IPS-15b (cell line): ENCODE measurements around the gene ADCY10.
A peak's percentile ranks its signal among the peaks of the same experiment; 100 is the strongest.
"Not testable (repeated sequence)": the region's sequence is repeated elsewhere in the genome, so short reads cannot be mapped to it uniquely, and the experiment has no call there.

Experiments used
- H3K27me3 ChIP-seq: one replicate; pipeline ENCODE4 v1.6.1; 2013; ENCODE audit warnings: low read length; ENCODE audit not compliant: control insufficient read depth, insufficient read depth
- H3K36me3 ChIP-seq: one replicate; pipeline ENCODE4 v1.6.1; 2013; ENCODE audit warnings: low read length; ENCODE audit not compliant: control insufficient read depth, insufficient read depth
- H3K4me1 ChIP-seq: one replicate; pipeline ENCODE4 v1.6.1; 2013; ENCODE audit warnings: mild to moderate bottlenecking, low read length; ENCODE audit not compliant: control insufficient read depth, insufficient read depth
- H3K4me3 ChIP-seq: one replicate; pipeline ENCODE4 v1.5.1; 2013; ENCODE audit warnings: low read depth, low read length
- H3K9ac ChIP-seq: one replicate; pipeline ENCODE4 v1.6.1; 2013; ENCODE audit warnings: low read depth, mild to moderate bottlenecking, low read length
- H3K9me3 ChIP-seq: one replicate; pipeline ENCODE4 v1.6.1; 2013; ENCODE audit warnings: mild to moderate bottlenecking, low read length; ENCODE audit not compliant: control insufficient read depth, insufficient read depth

Gene ADCY10

DNA sequence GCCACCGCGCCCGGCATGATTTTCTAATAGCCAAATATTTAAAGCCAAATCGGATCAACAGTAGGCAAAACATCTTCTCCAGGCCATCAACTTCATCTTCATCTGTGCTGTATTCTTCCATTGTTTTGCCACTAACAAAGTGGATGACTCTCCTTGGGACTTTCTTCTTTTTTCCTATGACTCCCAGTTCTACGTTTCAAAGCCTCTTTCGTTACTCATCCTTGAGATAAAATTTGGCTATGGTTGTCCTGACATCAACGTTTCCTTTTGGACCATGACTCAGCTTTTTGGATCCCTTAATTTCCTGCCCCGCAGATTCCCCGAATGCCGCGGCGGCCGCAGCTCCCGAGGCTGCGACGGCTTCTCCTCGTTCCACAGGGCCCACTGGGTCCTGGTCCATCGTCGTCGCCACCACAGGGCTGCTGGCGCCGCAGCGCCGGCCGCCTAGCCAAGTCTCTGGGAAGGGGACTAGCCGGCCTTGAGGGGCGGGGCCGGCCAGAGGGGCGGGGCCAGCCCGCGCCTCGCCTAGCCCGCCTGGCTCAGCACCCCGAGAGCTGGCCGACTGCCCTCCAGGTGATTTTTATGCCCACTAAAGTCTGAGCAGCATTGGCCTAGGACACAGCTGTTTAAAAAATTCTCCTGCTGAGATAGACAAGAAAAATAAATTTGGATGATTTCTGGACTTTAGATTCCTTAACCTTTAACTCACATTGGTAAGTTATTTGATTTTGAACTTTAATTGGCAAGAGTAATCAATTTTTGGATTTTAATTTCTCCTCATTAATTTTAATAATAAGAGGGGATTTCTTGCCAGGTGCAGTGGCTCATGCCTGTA lies 93.9 kb downstream of the ADCY10 start:
- H3K36me3 ChIP-seq = no peaks in the 10 kb centered on the region
- H3K27me3 ChIP-seq = no peaks in the 10 kb centered on the region
- H3K4me1 ChIP-seq = peaks cover 7% of the 10 kb centered on the region
- H3K4me3 ChIP-seq = peak overlapping the region; percentile 16
- no peak overlapping the region for H3K9ac ChIP-seq
- H3K9me3 ChIP-seq = no peaks in the 10 kb centered on the region

GRCh38 chr1:167815650-167816049 lies 98.3 kb downstream of the ADCY10 start:
- Histone ChIP-seq H3K4me1 (peaks cover 1% of the 10 kb centered on the region), H3K27me3 (no peaks in the 10 kb centered on the region), H3K36me3 (no peaks in the 10 kb centered on the region), H3K4me3 (no peak overlapping the region), H3K9me3 (no peaks in the 10 kb centered on the region), H3K9ac (no peak overlapping the region)

DNA sequence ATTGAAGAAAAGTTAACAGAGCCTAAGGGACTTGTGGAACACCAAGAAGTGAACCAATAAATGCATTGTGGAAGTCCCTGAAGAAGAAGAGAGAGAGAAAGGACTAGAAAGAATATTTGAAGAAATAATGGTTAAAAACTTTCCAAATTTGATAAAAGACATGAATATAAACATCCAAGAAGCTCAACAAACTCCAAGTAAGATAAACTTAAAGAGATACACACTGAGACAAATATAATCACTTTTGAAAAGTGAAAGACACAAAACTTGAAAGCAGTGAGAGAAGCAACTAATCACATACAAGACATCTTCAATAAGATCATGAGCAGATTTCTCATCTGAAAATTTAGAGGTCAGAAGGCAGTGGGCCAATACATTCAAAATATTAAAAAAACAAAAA lies 101.0 kb downstream of the ADCY10 start:
- Histone ChIP-seq H3K9me3 (no peaks in the 10 kb centered on the region), H3K4me1 (no peaks in the 10 kb centered on the region), H3K36me3 (no peaks in the 10 kb centered on the region)

GRCh38 chr1:167808690-167809089 lies 105.2 kb downstream of the ADCY10 start:
- Histone ChIP-seq H3K9me3 (no peaks in the 10 kb centered on the region), H3K9ac (no peak overlapping the region), H3K36me3 (peaks cover 2% of the 10 kb centered on the region), H3K4me3 (no peak overlapping the region), H3K4me1 (peaks cover 3% of the 10 kb centered on the region), H3K27me3 (no peaks in the 10 kb centered on the region)

More for the DNA sequence above, 101.0 kb downstream of the ADCY10 start:
- Histone ChIP-seq H3K4me3 (no peak overlapping the region), H3K27me3 (no peaks in the 10 kb centered on the region), H3K9ac (no peak overlapping the region)

GRCh38 chr1:167808104-167808503 lies 105.8 kb downstream of the ADCY10 start:
- no peak overlapping the region for H3K9ac ChIP-seq
- H3K4me1 ChIP-seq = peaks cover 3% of the 10 kb centered on the region
- H3K27me3 ChIP-seq = no peaks in the 10 kb centered on the region
- H3K9me3 ChIP-seq = no peaks in the 10 kb centered on the region
- no peak overlapping the region for H3K4me3 ChIP-seq
- peaks cover 2% of the 10 kb centered on the region for H3K36me3 ChIP-seq

DNA sequence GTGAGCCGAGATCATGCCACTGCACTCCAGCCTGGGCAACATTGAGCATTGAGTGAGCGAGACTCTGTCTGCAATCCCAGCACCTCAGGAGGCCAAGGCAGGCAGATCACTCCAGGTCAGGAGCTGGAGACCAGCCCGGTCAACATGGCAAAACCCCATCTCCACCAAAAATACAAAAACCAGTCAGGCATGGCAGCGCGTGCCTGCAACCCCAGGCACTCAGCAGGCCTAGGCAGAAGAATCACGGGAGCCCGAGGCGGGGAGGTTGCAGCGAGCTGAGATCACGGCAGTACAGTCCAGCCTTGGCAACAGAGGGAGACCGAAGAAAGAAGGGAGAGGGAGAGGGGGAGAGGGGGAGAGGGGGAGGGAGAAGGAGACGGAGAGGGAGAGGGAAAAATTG lies 107.3 kb downstream of the ADCY10 start:
- H3K4me1 ChIP-seq = not testable (repeated sequence)

GRCh38 chr1:167806235-167806634 lies 107.7 kb downstream of the ADCY10 start:
- H3K27me3 ChIP-seq, H3K4me3 ChIP-seq, H3K9ac ChIP-seq, H3K9me3 ChIP-seq, H3K36me3 ChIP-seq, H3K4me1 ChIP-seq: not testable (repeated sequence)

More for the DNA sequence above, 107.3 kb downstream of the ADCY10 start:
- H3K9ac ChIP-seq, H3K4me3 ChIP-seq, H3K36me3 ChIP-seq, H3K27me3 ChIP-seq, H3K9me3 ChIP-seq: not testable (repeated sequence)

- no peak overlapping the region for H3K4me3 ChIP-seq
- no peaks in the 10 kb centered on the region for H3K9me3 ChIP-seq
- no peak overlapping the region for H3K9ac ChIP-seq
- H3K4me1 ChIP-seq = peaks cover 3% of the 10 kb centered on the region
- peaks cover 2% of the 10 kb centered on the region for H3K36me3 ChIP-seq
- H3K27me3 ChIP-seq = no peaks in the 10 kb centered on the region
Measured at GRCh38 chr1:167805041-167805556, 108.8 kb downstream of the ADCY10 start.

- H3K9me3 ChIP-seq = no peaks in the 10 kb centered on the region
- H3K9ac ChIP-seq = no peak overlapping the region
- H3K4me1 ChIP-seq = peaks cover 3% of the 10 kb centered on the region
- no peaks in the 10 kb centered on the region for H3K27me3 ChIP-seq
- peaks cover 2% of the 10 kb centered on the region for H3K36me3 ChIP-seq
- peak overlapping the region; percentile 42 for H3K4me3 ChIP-seq
Measured at GRCh38 chr1:167803358-167804207, 110.4 kb downstream of the ADCY10 start.

GRCh38 chr1:167802235-167802634 lies 111.7 kb downstream of the ADCY10 start:
- H3K27me3 ChIP-seq = no peaks in the 10 kb centered on the region
- H3K9me3 ChIP-seq = no peaks in the 10 kb centered on the region
- peaks cover 3% of the 10 kb centered on the region for H3K4me1 ChIP-seq
- H3K9ac ChIP-seq = no peak overlapping the region
- H3K4me3 ChIP-seq = no peak overlapping the region
- H3K36me3 ChIP-seq = peaks cover 2% of the 10 kb centered on the region

DNA sequence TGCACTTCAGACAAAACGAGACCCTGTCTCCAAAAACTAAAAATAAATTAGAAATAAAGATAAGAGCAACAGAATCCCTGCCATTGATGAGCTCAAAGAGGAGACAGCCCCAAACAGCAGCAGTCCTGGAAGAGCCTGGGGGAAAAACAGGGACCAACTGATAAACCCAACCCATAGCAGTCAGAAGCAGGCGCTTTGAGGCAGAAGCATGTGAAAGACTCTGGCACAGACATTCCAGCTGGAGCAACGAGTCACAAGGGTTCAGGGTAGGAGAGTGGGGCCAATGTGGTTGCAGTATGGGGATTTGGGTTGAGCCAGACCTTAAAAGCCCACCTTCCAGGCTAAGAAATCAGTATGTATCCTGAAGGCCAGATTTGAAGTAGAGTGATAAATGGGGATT lies 113.7 kb downstream of the ADCY10 start:
- H3K9me3 ChIP-seq = no peaks in the 10 kb centered on the region
- peaks cover 2% of the 10 kb centered on the region for H3K36me3 ChIP-seq
- H3K4me1 ChIP-seq = peaks cover 12% of the 10 kb centered on the region
- H3K9ac ChIP-seq = no peak overlapping the region
- no peak overlapping the region for H3K4me3 ChIP-seq
- no peaks in the 10 kb centered on the region for H3K27me3 ChIP-seq
